Testis (tissue), 3 donors: ENCODE data around the gene NAV1. TPM values are rescaled to one million over a fixed set of nuclear protein-coding genes. Genes with fewer than 3 reads are reported as not detected.
"Not testable (repeated sequence)": the region's sequence is repeated elsewhere in the genome, so short reads cannot be mapped to it uniquely, and the experiment has no call there.

ENCODE experiments used
- DNase-seq: peaks from one replicate; pipeline ENCODE4 v3.0.0-alpha.2; 2019
- H3K27ac ChIP-seq, 2 donors: fragments of 200-600 bp; sonication (generic); one replicate each; pipeline ENCODE4 v1.5.1; 2019
- H3K27me3 ChIP-seq: fragments of 200-600 bp; sonication (generic); one replicate; pipeline ENCODE4 v1.5.1; 2019
- H3K36me3 ChIP-seq: fragments of 200-600 bp; sonication (generic); one replicate; pipeline ENCODE4 v1.5.1; 2017; ENCODE audit warnings: low read depth; ENCODE audit errors: missing control alignments
- H3K4me1 ChIP-seq: fragments of 200-600 bp; sonication (generic); one replicate; pipeline ENCODE4 v1.5.1; 2019
- H3K4me3 ChIP-seq, 2 donors: fragments of 200-600 bp; sonication (generic); one replicate each; pipeline ENCODE4 v1.5.1; 2017 to 2019
- H3K9me3 ChIP-seq: fragments of 200-600 bp; sonication (generic); one replicate; pipeline ENCODE4 v1.5.1; 2017
- CTCF ChIP-seq, 3 experiments: fragments of 450-650 bp in 2 of 3; fragments of 200-600 bp in 1 of 3; sonication (generic) in 1 of 3; IDR thresholded peaks; one replicate each; pipeline ENCODE4 v1.5.1; 2016 to 2019; ENCODE audit warnings: antibody characterized with exemption in 3 of 3, mild to moderate bottlenecking in 2 of 3, moderate library complexity in 1 of 3
- POLR2A ChIP-seq: fragments of 450-650 bp; IDR thresholded peaks from one replicate; pipeline ENCODE4 v1.6.1; 2017; ENCODE audit warnings: antibody characterized with exemption, mild to moderate bottlenecking, moderate library complexity
- WGBS, 2 donors: methylation state at CpG; one replicate each; pipeline ENCODE4 v1.1.5; 2018; 5-methylcytosine and 5-hydroxymethylcytosine counted together
- intact Hi-C: fragments of 100-400 bp; cut with DNase I; formaldehyde crosslinking; loops from one replicate; pipeline ENCODE4 v1.15.1; 2023; ENCODE audit warnings: low total_unique reads
- polyA plus RNA-seq: library from polyadenylated mRNA; stranded (reverse); fragments of 350-450 nt; fragmentation: Illumina TruSeq; extraction: RNeasy Lipid Tissue Mini Kit (QIAGEN cat#74804); gene quantifications from one replicate; pipeline ENCODE4 v1.2.3, GENCODE V29; 2014; ENCODE audit warnings: low read depth, low replicate concordance; ENCODE audit not compliant: insufficient read depth
- total RNA-seq, 2 donors: library from RNA; depleted of rRNA; stranded (reverse); fragments of >200 nt; gene quantifications; one replicate each; pipeline ENCODE4 v1.2.3, GENCODE V29; 2016

Gene NAV1
- total and polyA plus RNA-seq, 3 donors from 2014 or later: 22.0 to 56.8 (median 52.5) TPM

- no peak overlapping the region for H3K4me3 ChIP-seq
- peaks cover 9% of the 10 kb centered on the region for H3K4me1 ChIP-seq
- H3K27ac ChIP-seq: no peak overlapping the region
- TF ChIP-seq CTCF (IDR thresholded peaks at IDR 0.05): no peak
- no peak for TF ChIP-seq POLR2A
- no peak for DNase-seq
- H3K36me3 ChIP-seq: no peaks in the 10 kb centered on the region
- H3K9me3 ChIP-seq: no peaks in the 10 kb centered on the region
- no peaks in the 10 kb centered on the region for H3K27me3 ChIP-seq
- WGBS, 2 donors: 91 to 94% methylated on average over 3 of the region's 3 CpGs
- intact Hi-C loops: no loop called here
Observed at GRCh38 chr1:201544710-201545109, 5.8 kb downstream of the NAV1 start.

- Histone ChIP-seq H3K27ac (no peak overlapping the region), H3K27me3 (no peaks in the 10 kb centered on the region), H3K4me1 (peaks cover 8% of the 10 kb centered on the region), H3K4me3 (no peak overlapping the region), H3K36me3 (no peaks in the 10 kb centered on the region), H3K9me3 (no peaks in the 10 kb centered on the region)
- 66 to 80% methylated on average over 7 to 9 of the region's 9 CpGs for WGBS, 2 donors
- DNase-seq: no peak
- no peak for TF ChIP-seq POLR2A
- TF ChIP-seq CTCF (IDR thresholded peaks at IDR 0.05): no peak
- intact Hi-C loops: no loop called here
Observed at GRCh38 chr1:201545851-201546492, 7.0 kb downstream of the NAV1 start.

GRCh38 chr1:201549522-201549921, 10.6 kb downstream of the NAV1 start:
- H3K4me3 ChIP-seq, H3K27me3 ChIP-seq, intact Hi-C loops, H3K27ac ChIP-seq, H3K36me3 ChIP-seq, H3K4me1 ChIP-seq, DNase-seq, H3K9me3 ChIP-seq: not testable (repeated sequence)
- 95 to 98% methylated on average over 5 of the region's 5 CpGs for WGBS, 2 donors

GRCh38 chr1:201551096-201551495, 12.2 kb downstream of the NAV1 start:
- H3K9me3 ChIP-seq: no peaks in the 10 kb centered on the region
- no peaks in the 10 kb centered on the region for H3K36me3 ChIP-seq
- no peak overlapping the region for H3K27ac ChIP-seq
- no peak overlapping the region for H3K4me3 ChIP-seq
- H3K4me1 ChIP-seq: peaks cover 4% of the 10 kb centered on the region
- TF ChIP-seq CTCF (IDR thresholded peaks at IDR 0.05): no peak
- TF ChIP-seq POLR2A: no peak
- intact Hi-C loops: no loop called here
- H3K27me3 ChIP-seq: no peaks in the 10 kb centered on the region
- no peak for DNase-seq
- WGBS, 2 donors: 93 to 100% methylated on average over 3 of the region's 3 CpGs

GRCh38 chr1:201551877-201552731, 13.2 kb downstream of the NAV1 start:
- no peaks in the 10 kb centered on the region for H3K27me3 ChIP-seq
- peaks cover 4% of the 10 kb centered on the region for H3K4me1 ChIP-seq
- intact Hi-C loops: no loop called here
- H3K4me3 ChIP-seq: no peak overlapping the region
- no peak for TF ChIP-seq POLR2A
- TF ChIP-seq CTCF (IDR thresholded peaks at IDR 0.05): no peak
- no peaks in the 10 kb centered on the region for H3K36me3 ChIP-seq
- peak; percentile 65 for DNase-seq
- H3K27ac ChIP-seq: no peak overlapping the region
- H3K9me3 ChIP-seq: no peaks in the 10 kb centered on the region
- 85 to 90% methylated on average over 12 of the region's 12 CpGs for WGBS, 2 donors
